Measurements from ENCODE around the gene SCN10A.

SCN10A gene

GRCh38 chr3:38647217-38647970 lies 168.6 kb downstream of the SCN10A start:
- peaks cover 2% of the 10 kb centered on the region for H3K27me3 ChIP-seq (replicated peaks; ENCODE audit: control insufficient read depth, insufficient read depth, low read length)

More at GRCh38 chr3:38647217-38647970, 168.6 kb downstream of the SCN10A start:
- no peaks in the 10 kb centered on the region for H3K36me3 ChIP-seq (ENCODE audit: control insufficient read depth, insufficient read depth, low read length)
- TF ChIP-seq CTCF (IDR thresholded peaks at IDR 0.05; ENCODE audit: insufficient read depth, low read length, poor library complexity, severe bottlenecking): no peak
- no peak overlapping the region for H3K4me3 ChIP-seq (replicated peaks; ENCODE audit: low read depth, low read length)
- no peak for DNase-seq (ENCODE audit: extremely low read depth, insufficient read length)
